ENCODE results near the gene HSD17B13.
"Not testable (repeated sequence)": the region's sequence is repeated elsewhere in the genome, so short reads cannot be mapped to it uniquely, and the experiment has no call there.

Gene HSD17B13

DNA sequence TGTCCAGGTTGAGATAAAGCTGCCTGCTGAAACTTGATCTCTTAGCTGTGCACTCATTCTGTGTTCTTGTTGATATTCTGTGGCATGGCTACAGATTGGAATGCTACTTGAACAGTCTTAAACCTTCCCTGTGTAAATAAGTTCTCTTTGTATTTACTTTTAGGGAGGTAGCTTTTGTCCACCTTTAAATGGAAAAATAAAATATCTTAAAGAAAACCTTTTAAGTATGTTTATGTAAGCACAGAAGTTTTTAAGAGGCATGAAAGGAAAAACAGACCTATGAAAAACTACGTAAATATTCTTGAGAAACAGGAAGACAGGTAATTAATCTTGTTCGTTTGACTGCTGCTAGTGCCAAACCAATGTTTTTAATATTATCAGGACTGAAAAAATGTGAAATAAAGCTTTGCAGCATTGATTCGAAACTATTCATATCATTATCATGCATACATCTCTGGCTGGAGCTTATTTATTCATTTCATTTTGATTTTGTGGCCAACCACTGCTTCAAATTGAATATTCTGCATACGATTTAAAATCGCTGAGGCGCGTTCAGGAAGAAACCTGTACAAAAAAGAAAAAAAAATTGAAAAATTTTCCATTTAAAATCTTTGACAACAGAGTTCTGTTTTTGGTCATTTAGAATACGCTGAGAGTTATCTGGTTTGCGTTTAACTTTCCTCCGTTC is 17.8 kb downstream of the HSD17B13 start:
- no peak overlapping the region for H3K27ac ChIP-seq (ENCODE audit: low read depth, low read length)
- H3K36me3 ChIP-seq (ENCODE audit: control insufficient read depth in 5 of 5, insufficient read depth in 5 of 5, low read length in 5 of 5) = no peaks in the 10 kb centered on the region
- H3K4me3 ChIP-seq (ENCODE audit: low read depth in 1 of 5, low read length in 5 of 5) = no peak overlapping the region
- no peaks in the 10 kb centered on the region for H3K9me3 ChIP-seq (ENCODE audit: control insufficient read depth in 5 of 5, low read length in 5 of 5)
- H3K27me3 ChIP-seq (ENCODE audit: control insufficient read depth in 5 of 5, insufficient read depth in 4 of 5, low read length in 5 of 5) = no peaks in the 10 kb centered on the region
- H3K4me1 ChIP-seq (ENCODE audit: control insufficient read depth in 5 of 5, insufficient read depth in 5 of 5, low read length in 5 of 5) = peaks cover 0 to 4% (median 0%) of the 10 kb centered on the region in 5 donors
- no peak overlapping the region for H3K9ac ChIP-seq (ENCODE audit: low read length in 5 of 5)

DNA sequence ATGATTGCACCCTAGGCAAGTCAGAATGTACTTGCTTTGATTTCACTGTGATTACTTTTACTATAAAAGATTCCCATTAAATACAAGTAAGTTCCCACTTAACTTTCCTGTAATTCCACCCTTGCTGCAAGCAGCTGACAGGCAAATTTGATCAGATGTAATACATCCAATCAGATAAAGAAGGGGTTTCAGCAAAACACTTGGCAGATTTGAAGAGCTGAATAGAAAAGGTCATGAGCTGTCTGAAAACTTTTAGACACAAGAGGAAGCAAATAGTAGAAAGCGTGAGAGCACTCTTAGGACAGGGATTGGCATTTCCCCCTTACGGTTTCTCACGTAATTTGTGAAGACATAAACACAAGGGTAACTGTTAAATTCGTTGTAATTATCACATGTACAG is 22.8 kb downstream of the HSD17B13 start:
- H3K4me3 ChIP-seq (ENCODE audit: low read depth in 1 of 5, low read length in 5 of 5) = no peak overlapping the region
- no peaks in the 10 kb centered on the region for H3K4me1 ChIP-seq (ENCODE audit: control insufficient read depth in 5 of 5, insufficient read depth in 5 of 5, low read length in 5 of 5)
- no peaks in the 10 kb centered on the region for H3K36me3 ChIP-seq (ENCODE audit: control insufficient read depth in 5 of 5, insufficient read depth in 5 of 5, low read length in 5 of 5)
- no peaks in the 10 kb centered on the region for H3K27me3 ChIP-seq (ENCODE audit: control insufficient read depth in 5 of 5, insufficient read depth in 4 of 5, low read length in 5 of 5)
- H3K9me3 ChIP-seq (ENCODE audit: control insufficient read depth in 5 of 5, low read length in 5 of 5) = no peaks in the 10 kb centered on the region
- no peak overlapping the region for H3K27ac ChIP-seq (ENCODE audit: low read depth, low read length)
- no peak overlapping the region for H3K9ac ChIP-seq (ENCODE audit: low read length in 5 of 5)

DNA sequence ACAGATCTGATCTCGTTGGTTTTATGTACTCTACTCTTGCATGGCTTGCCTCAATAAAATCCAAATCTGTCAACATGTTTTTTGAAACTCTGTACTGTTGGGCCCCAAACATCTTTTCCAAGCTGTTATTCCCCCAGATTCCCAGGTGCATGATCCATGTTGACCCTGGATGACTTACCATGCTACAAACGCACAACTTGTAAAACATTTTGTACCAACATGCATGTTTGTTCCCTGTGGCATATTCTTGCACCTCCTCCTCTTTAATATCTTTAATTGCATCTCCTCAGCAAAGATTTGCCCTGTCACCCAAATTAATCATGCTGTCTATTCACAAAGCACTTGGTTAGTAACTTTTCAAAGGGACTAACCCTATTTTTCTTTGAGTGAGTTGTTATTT is 24.3 kb downstream of the HSD17B13 start:
- no peaks in the 10 kb centered on the region for H3K4me1 ChIP-seq (ENCODE audit: control insufficient read depth in 5 of 5, insufficient read depth in 5 of 5, low read length in 5 of 5)
- no peak overlapping the region for H3K4me3 ChIP-seq (ENCODE audit: low read depth in 1 of 5, low read length in 5 of 5)
- H3K27me3 ChIP-seq (ENCODE audit: control insufficient read depth in 5 of 5, insufficient read depth in 4 of 5, low read length in 5 of 5) = no peaks in the 10 kb centered on the region
- H3K9me3 ChIP-seq (ENCODE audit: control insufficient read depth in 5 of 5, low read length in 5 of 5) = no peaks in the 10 kb centered on the region
- no peak overlapping the region for H3K9ac ChIP-seq (ENCODE audit: low read length in 5 of 5)
- H3K27ac ChIP-seq (ENCODE audit: low read depth, low read length) = no peak overlapping the region
- no peaks in the 10 kb centered on the region for H3K36me3 ChIP-seq (ENCODE audit: control insufficient read depth in 5 of 5, insufficient read depth in 5 of 5, low read length in 5 of 5)

DNA sequence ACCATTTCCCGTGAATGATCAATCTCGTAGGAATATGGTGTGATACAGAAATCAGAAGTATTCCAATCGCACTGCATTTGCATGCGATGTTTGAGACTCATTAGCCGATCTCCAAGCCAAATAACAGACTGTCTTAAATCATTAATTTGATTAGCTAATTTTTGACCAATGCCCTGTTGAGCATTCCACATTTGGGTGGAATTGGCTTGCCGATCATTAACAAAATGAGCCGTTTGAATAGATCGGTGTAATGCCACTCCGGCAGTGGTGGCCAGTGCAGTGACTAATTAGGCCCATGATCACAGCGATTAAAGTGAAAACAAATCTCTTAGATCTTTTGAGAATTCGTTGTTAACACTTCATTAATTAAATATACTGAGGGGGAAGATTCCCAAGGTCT is 27.8 kb downstream of the HSD17B13 start:
- H3K9ac ChIP-seq (ENCODE audit: low read length in 5 of 5); H3K36me3 ChIP-seq (ENCODE audit: control insufficient read depth in 5 of 5, insufficient read depth in 5 of 5, low read length in 5 of 5); H3K9me3 ChIP-seq (ENCODE audit: control insufficient read depth in 5 of 5, low read length in 5 of 5); H3K27me3 ChIP-seq (ENCODE audit: control insufficient read depth in 5 of 5, insufficient read depth in 4 of 5, low read length in 5 of 5); H3K4me1 ChIP-seq (ENCODE audit: control insufficient read depth in 5 of 5, insufficient read depth in 5 of 5, low read length in 5 of 5); H3K4me3 ChIP-seq (ENCODE audit: low read depth in 1 of 5, low read length in 5 of 5); H3K27ac ChIP-seq (ENCODE audit: low read depth, low read length): not testable (repeated sequence)

DNA sequence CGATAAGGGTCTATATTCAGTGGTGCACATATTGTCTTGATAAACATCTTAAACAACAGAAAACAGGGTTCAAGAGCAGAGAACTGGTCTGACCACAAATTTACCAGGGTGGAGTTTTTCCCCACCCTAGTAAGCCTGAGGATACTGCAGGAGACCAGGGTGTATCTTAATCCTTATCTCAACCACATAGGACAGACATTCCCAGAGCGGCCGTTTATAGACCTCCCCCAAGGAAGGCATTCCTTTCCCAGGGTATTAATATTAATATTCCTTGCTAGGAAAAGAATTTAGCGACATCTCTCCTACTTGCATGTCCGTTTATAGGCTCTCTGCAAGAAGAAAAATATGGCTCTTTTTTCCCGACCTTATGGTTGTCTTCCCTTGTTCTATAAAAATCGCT is 28.8 kb downstream of the HSD17B13 start:
- not testable (repeated sequence) for H3K9ac ChIP-seq (ENCODE audit: low read length in 5 of 5); H3K4me3 ChIP-seq (ENCODE audit: low read depth in 1 of 5, low read length in 5 of 5); H3K27me3 ChIP-seq (ENCODE audit: control insufficient read depth in 5 of 5, insufficient read depth in 4 of 5, low read length in 5 of 5); H3K4me1 ChIP-seq (ENCODE audit: control insufficient read depth in 5 of 5, insufficient read depth in 5 of 5, low read length in 5 of 5); H3K27ac ChIP-seq (ENCODE audit: low read depth, low read length); H3K9me3 ChIP-seq (ENCODE audit: control insufficient read depth in 5 of 5, low read length in 5 of 5); H3K36me3 ChIP-seq (ENCODE audit: control insufficient read depth in 5 of 5, insufficient read depth in 5 of 5, low read length in 5 of 5)

DNA sequence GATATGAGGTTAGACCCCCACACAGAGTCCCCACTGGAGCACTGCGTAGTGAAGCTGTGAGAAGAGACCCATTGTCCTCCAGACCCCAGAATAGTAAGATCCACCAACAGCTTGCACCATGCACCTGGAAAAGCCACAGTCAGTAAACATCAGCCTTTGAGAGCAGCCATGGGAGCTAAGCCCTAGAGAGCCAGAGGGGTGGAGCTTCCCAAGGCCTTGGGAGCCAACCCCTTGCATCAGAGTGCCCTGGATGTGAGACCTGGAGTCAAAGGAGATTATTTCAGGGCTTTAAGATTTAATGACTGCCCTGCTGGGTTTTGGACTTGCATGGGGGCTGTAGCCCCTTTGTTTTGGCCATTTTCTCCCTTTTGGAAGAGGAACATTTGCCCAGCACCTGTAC is 35.7 kb downstream of the HSD17B13 start:
- Histone ChIP-seq H3K9ac (ENCODE audit: low read length in 5 of 5) (no peak overlapping the region), H3K27me3 (ENCODE audit: control insufficient read depth in 5 of 5, insufficient read depth in 4 of 5, low read length in 5 of 5) (no peaks in the 10 kb centered on the region), H3K4me3 (ENCODE audit: low read depth in 1 of 5, low read length in 5 of 5) (no peak overlapping the region), H3K36me3 (ENCODE audit: control insufficient read depth in 5 of 5, insufficient read depth in 5 of 5, low read length in 5 of 5) (no peaks in the 10 kb centered on the region), H3K4me1 (ENCODE audit: control insufficient read depth in 5 of 5, insufficient read depth in 5 of 5, low read length in 5 of 5) (no peaks in the 10 kb centered on the region), H3K27ac (ENCODE audit: low read depth, low read length) (no peak overlapping the region), H3K9me3 (ENCODE audit: control insufficient read depth in 5 of 5, low read length in 5 of 5) (peaks cover 0 to 13% (median 10%) of the 10 kb centered on the region in 5 donors)

DNA sequence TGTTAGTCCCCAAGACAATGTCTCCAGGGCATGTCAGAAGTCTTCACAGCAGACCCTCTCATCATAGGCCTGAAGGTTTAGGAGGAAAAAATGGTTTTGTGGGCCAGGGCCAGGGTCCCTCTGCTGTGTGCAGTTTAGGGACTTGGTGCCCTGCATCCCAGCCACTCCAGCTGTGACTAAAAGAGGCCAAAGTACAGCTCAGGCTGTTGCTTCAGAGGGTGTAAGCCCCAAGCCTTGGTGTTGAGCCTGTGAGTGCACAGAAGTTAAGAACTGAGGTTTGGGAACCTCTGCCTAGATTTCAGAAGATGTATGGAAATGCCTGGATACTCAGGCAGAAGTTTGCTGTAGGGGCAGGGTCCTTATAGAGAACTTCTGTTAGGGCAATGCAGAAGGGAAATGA is 38.4 kb downstream of the HSD17B13 start:
- H3K36me3 ChIP-seq (ENCODE audit: control insufficient read depth in 5 of 5, insufficient read depth in 5 of 5, low read length in 5 of 5); H3K27ac ChIP-seq (ENCODE audit: low read depth, low read length); H3K4me3 ChIP-seq (ENCODE audit: low read depth in 1 of 5, low read length in 5 of 5); H3K4me1 ChIP-seq (ENCODE audit: control insufficient read depth in 5 of 5, insufficient read depth in 5 of 5, low read length in 5 of 5); H3K9ac ChIP-seq (ENCODE audit: low read length in 5 of 5); H3K27me3 ChIP-seq (ENCODE audit: control insufficient read depth in 5 of 5, insufficient read depth in 4 of 5, low read length in 5 of 5): not testable (repeated sequence)
- H3K9me3 ChIP-seq (ENCODE audit: control insufficient read depth in 5 of 5, low read length in 5 of 5) = peaks cover 0 to 13% (median 10%) of the 10 kb centered on the region in 5 donors

DNA sequence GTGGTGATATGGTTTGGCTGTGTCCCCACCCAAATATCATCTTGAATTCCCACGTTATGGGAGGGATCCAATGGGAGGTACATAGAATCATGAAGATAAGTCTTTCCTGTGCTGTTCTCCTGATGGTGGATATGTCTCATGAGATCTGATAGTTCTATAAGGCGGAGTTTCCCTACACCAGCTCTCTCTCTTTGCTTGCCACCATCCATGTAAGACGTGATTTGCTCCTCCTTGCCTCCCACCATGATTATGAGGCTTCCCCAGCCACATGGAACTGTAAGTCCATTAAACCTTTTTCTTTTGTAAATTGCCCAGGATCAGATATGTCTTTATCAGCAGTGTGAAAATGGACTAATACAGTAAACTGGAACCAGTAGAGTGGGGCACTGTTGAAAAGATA is 39.5 kb downstream of the HSD17B13 start:
- Histone ChIP-seq H3K4me1 (ENCODE audit: control insufficient read depth in 5 of 5, insufficient read depth in 5 of 5, low read length in 5 of 5) (peaks cover 0 to 5% (median 0%) of the 10 kb centered on the region in 5 donors), H3K27ac (ENCODE audit: low read depth, low read length) (no peak overlapping the region), H3K4me3 (ENCODE audit: low read depth in 1 of 5, low read length in 5 of 5) (no peak overlapping the region), H3K27me3 (ENCODE audit: control insufficient read depth in 5 of 5, insufficient read depth in 4 of 5, low read length in 5 of 5) (no peaks in the 10 kb centered on the region), H3K36me3 (ENCODE audit: control insufficient read depth in 5 of 5, insufficient read depth in 5 of 5, low read length in 5 of 5) (no peaks in the 10 kb centered on the region), H3K9ac (ENCODE audit: low read length in 5 of 5) (no peak overlapping the region), H3K9me3 (ENCODE audit: control insufficient read depth in 5 of 5, low read length in 5 of 5) (peaks cover 0 to 13% (median 10%) of the 10 kb centered on the region in 5 donors)

DNA sequence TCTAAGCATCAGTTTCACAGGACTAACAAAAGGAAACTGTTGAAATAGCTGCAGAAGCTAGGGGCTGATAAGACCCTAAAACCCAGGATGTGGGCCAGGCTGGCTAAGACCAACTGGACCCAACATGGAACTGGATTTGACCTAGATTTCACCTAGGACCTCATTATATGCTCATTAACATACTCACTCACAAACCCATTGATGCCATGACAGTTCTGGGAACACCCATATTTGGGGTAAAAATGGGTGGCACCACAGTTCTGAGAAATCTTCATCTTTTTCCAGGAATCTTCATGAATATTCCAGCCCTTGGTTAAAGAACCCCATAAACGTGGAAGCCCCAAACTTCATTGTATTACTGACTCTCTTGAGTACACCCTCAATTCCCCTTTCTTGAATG is 41.1 kb downstream of the HSD17B13 start:
- Histone ChIP-seq H3K27me3 (ENCODE audit: control insufficient read depth in 5 of 5, insufficient read depth in 4 of 5, low read length in 5 of 5) (no peaks in the 10 kb centered on the region), H3K36me3 (ENCODE audit: control insufficient read depth in 5 of 5, insufficient read depth in 5 of 5, low read length in 5 of 5) (no peaks in the 10 kb centered on the region), H3K4me1 (ENCODE audit: control insufficient read depth in 5 of 5, insufficient read depth in 5 of 5, low read length in 5 of 5) (peaks cover 0 to 8% (median 0%) of the 10 kb centered on the region in 5 donors), H3K4me3 (ENCODE audit: low read depth in 1 of 5, low read length in 5 of 5) (no peak overlapping the region), H3K9ac (ENCODE audit: low read length in 5 of 5) (no peak overlapping the region), H3K9me3 (ENCODE audit: control insufficient read depth in 5 of 5, low read length in 5 of 5) (peaks cover 0 to 10% (median 8%) of the 10 kb centered on the region in 5 donors), H3K27ac (ENCODE audit: low read depth, low read length) (no peak overlapping the region)

DNA sequence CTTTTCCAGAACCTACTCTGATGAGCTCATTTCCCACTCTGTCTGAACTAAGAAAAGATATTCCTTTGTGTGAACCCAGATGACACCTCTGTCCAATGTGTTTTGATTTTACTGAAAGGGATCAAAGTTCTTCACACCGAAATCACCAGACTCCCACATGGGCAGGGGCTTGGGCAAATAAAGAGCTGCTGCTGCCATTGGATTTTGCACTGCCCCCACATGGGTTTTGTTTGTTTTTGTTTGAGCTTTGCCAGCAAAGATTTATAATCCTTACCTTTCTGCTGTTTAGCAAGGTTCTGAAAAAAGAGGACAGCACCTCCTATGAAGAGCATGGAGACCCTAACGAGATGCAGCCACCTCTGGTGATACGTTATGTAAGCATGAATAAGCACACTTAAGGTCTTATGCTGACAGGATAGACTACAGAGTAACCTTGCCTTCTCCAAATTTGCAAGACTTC is 44.3 kb downstream of the HSD17B13 start:
- Histone ChIP-seq H3K9ac (ENCODE audit: low read length in 5 of 5) (no peak overlapping the region), H3K9me3 (ENCODE audit: control insufficient read depth in 5 of 5, low read length in 5 of 5) (peaks cover 0 to 4% (median 0%) of the 10 kb centered on the region in 5 donors), H3K27me3 (ENCODE audit: control insufficient read depth in 5 of 5, insufficient read depth in 4 of 5, low read length in 5 of 5) (no peaks in the 10 kb centered on the region), H3K4me3 (ENCODE audit: low read depth in 1 of 5, low read length in 5 of 5) (no peak overlapping the region), H3K36me3 (ENCODE audit: control insufficient read depth in 5 of 5, insufficient read depth in 5 of 5, low read length in 5 of 5) (no peaks in the 10 kb centered on the region), H3K4me1 (ENCODE audit: control insufficient read depth in 5 of 5, insufficient read depth in 5 of 5, low read length in 5 of 5) (peaks cover 0 to 8% (median 0%) of the 10 kb centered on the region in 5 donors), H3K27ac (ENCODE audit: low read depth, low read length) (no peak overlapping the region)
